NCI-H187 treated with DMSO at 0.1 percent for 48 hours (cell line): ENCODE results near the gene EMP2.

Experiments used
- DNase-seq: peaks from one replicate; lab custom pipeline; 2025; lab: John Stamatoyannopoulos, UW

EMP2 gene

DNA sequence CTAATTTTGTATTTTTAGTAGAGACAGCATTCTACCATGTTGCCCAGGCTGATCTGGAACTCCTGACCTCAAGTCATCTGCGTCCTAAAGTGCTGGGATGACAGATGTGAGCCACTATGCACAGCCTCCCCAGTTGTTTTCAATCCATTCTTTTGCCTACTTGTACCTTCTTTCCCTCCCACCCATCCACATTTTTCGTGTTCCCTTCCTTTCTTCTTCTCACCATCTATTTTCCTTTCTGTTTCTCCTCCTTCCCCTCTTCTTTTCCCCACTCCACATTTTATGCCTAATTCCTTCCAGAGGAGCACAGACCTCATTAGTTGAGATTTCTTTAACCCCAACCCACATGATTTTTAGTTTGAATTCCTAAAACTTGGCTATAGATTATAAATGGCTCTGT, 100.2 kb downstream of the EMP2 start:
- DNase-seq = no peak
